WTC11 (cell line): ENCODE results near the gene AFM.

ENCODE experiments used
- ATF2 ChIP-seq: sonication (generic); formaldehyde crosslinking; IDR thresholded peaks from 2 replicates; pipeline ENCODE4 v1.8.1; 2022; ENCODE audit warnings: low read depth, missing genetic modification reagents, borderline replicate concordance
- CREM ChIP-seq: sonication (generic); formaldehyde crosslinking; IDR thresholded peaks from 2 replicates; pipeline ENCODE4 v1.8.1; 2022; ENCODE audit warnings: mild to moderate bottlenecking, missing genetic modification reagents, moderate library complexity
- E2F4 ChIP-seq: sonication (generic); formaldehyde crosslinking; IDR thresholded peaks from 2 replicates; pipeline ENCODE4 v1.8.1; 2022; ENCODE audit warnings: low read depth, mild to moderate bottlenecking, moderate library complexity, missing genetic modification reagents, borderline replicate concordance
- ESRRA ChIP-seq: sonication (generic); formaldehyde crosslinking; IDR thresholded peaks from 2 replicates; pipeline ENCODE4 v1.8.1; 2022; ENCODE audit warnings: mild to moderate bottlenecking, missing genetic modification reagents, borderline replicate concordance
- ETV6 ChIP-seq: sonication (generic); formaldehyde crosslinking; IDR thresholded peaks from 2 replicates; pipeline ENCODE4 v1.8.1; 2022; ENCODE audit warnings: mild to moderate bottlenecking, missing genetic modification reagents
- ZNF138 ChIP-seq: sonication (generic); formaldehyde crosslinking; conservative IDR thresholded peaks from 2 replicates; pipeline ENCODE4 v1.8.1; 2022; ENCODE audit warnings: mild to moderate bottlenecking, moderate library complexity, missing genetic modification reagents
- TF ChIP-seq, protein P1 (sequence below): fragments of 200-600 bp; IDR thresholded peaks from 2 replicates; pipeline ENCODE4 v1.8.0; 2022; ENCODE audit warnings: antibody characterized with exemption

DNA sequence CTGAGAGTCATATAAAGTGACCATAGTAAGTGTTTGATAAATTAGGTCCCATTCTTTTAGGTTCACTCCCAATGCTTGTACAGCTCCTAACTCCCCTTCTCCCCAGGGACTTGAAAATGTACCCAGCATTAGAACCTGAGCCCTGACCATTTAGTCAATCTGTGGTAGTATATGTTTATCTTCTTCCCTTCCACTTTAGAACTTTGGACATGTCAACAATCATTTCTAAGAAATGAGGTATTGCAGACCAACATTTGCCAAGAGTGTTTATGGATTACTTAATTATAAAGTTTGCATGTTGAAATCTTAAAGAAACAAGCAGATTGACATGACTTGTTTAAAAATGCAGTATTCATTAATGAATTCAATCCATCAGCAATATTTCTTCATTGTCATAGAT is 26.0 kb downstream of the AFM start:
- TF ChIP-seq, protein P1, sequence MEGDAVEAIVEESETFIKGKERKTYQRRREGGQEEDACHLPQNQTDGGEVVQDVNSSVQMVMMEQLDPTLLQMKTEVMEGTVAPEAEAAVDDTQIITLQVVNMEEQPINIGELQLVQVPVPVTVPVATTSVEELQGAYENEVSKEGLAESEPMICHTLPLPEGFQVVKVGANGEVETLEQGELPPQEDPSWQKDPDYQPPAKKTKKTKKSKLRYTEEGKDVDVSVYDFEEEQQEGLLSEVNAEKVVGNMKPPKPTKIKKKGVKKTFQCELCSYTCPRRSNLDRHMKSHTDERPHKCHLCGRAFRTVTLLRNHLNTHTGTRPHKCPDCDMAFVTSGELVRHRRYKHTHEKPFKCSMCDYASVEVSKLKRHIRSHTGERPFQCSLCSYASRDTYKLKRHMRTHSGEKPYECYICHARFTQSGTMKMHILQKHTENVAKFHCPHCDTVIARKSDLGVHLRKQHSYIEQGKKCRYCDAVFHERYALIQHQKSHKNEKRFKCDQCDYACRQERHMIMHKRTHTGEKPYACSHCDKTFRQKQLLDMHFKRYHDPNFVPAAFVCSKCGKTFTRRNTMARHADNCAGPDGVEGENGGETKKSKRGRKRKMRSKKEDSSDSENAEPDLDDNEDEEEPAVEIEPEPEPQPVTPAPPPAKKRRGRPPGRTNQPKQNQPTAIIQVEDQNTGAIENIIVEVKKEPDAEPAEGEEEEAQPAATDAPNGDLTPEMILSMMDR, result no peak
- TF ChIP-seq CREM (CRISPR knock-in tag) (no peak), ZNF138 (no peak), ATF2 (CRISPR knock-in tag) (no peak), E2F4 (CRISPR knock-in tag) (no peak), ETV6 (CRISPR knock-in tag) (no peak), ESRRA (no peak)
